ENCODE results near the gene OLFML2A. TPM values are rescaled to one million over a fixed set of nuclear protein-coding genes. Genes with fewer than 3 reads are reported as not detected.
A peak's percentile ranks its signal among the peaks of the same experiment; 100 is the strongest.

Gene OLFML2A
- total RNA-seq, 2 experiments from 2014 or later = 4.4 to 6.7 TPM

- no peaks in the 10 kb centered on the region for H4K20me1 ChIP-seq (ENCODE audit: insufficient read depth, low read length)
- H3K4me3 ChIP-seq (ENCODE audit: low read depth, low read length, poor library complexity, severe bottlenecking) = no peak overlapping the region
- ChIA-PET CTCF (ENCODE audit: unreplicated experiment) (no interaction called here), POLR2A (no interaction called here)
- no TSS peak for BruUV-seq (replicated peaks)
- no peaks in the 10 kb centered on the region for H3K36me3 ChIP-seq (ENCODE audit: insufficient read depth, low read length)
- no peak overlapping the region for H2AFZ ChIP-seq (ENCODE audit: low read length)
- no peak overlapping the region for H3K4me2 ChIP-seq (ENCODE audit: low read length)
- H3K9me2 ChIP-seq (ENCODE audit: insufficient read depth, low read length) = no peaks in the 10 kb centered on the region
- TF ChIP-seq CTCF (conservative IDR thresholded peaks at IDR 0.05; ENCODE audit: low read length) (no peak), EZH2phosphoT487 (IDR thresholded peaks at IDR 0.05; ENCODE audit: borderline replicate concordance, low read depth, low read length) (no peak)
- no peaks in the 10 kb centered on the region for H3K9me3 ChIP-seq (ENCODE audit: low read length)
- H3K4me1 ChIP-seq (ENCODE audit: insufficient read depth, low read length, poor library complexity, severe bottlenecking) = peaks cover 8% of the 10 kb centered on the region
- H3K27ac ChIP-seq (ENCODE audit: low read depth, low read length, poor library complexity, severe bottlenecking) = no peak overlapping the region
- no peaks in the 10 kb centered on the region for H3K79me2 ChIP-seq (ENCODE audit: insufficient read depth, low read depth, low read length)
- intact Hi-C loops (cut with micrococcal nuclease; ENCODE audit: unreplicated experiment) = no loop called here
- no peak for DNase-seq (ENCODE audit: low spot score)
Observed at GRCh38 chr9:124792257-124793014, 15.5 kb downstream of the OLFML2A start.

- CTCF ChIA-PET (ENCODE audit: unreplicated experiment) = no interaction called here
- Histone ChIP-seq H3K79me2 (ENCODE audit: insufficient read depth, low read depth, low read length) (no peaks in the 10 kb centered on the region), H3K36me3 (ENCODE audit: insufficient read depth, low read length) (no peaks in the 10 kb centered on the region), H2AFZ (ENCODE audit: low read length) (no peak overlapping the region), H4K20me1 (ENCODE audit: insufficient read depth, low read length) (no peaks in the 10 kb centered on the region), H3K9me3 (ENCODE audit: low read length) (no peaks in the 10 kb centered on the region), H3K4me2 (ENCODE audit: low read length) (no peak overlapping the region), H3K4me1 (ENCODE audit: insufficient read depth, low read length, poor library complexity, severe bottlenecking) (peaks cover 8% of the 10 kb centered on the region), H3K27ac (ENCODE audit: low read depth, low read length, poor library complexity, severe bottlenecking) (no peak overlapping the region), H3K9me2 (ENCODE audit: insufficient read depth, low read length) (no peaks in the 10 kb centered on the region), H3K4me3 (ENCODE audit: low read depth, low read length, poor library complexity, severe bottlenecking) (no peak overlapping the region)
- POLR2A ChIA-PET = no interaction called here
- no peak for DNase-seq (ENCODE audit: low spot score)
- TF ChIP-seq CTCF (conservative IDR thresholded peaks at IDR 0.05; ENCODE audit: low read length) (no peak), EZH2phosphoT487 (IDR thresholded peaks at IDR 0.05; ENCODE audit: borderline replicate concordance, low read depth, low read length) (no peak)
- intact Hi-C loops (cut with micrococcal nuclease; ENCODE audit: unreplicated experiment) = no loop called here
- no TSS peak for BruUV-seq (replicated peaks)
Observed at GRCh38 chr9:124793015-124793541, 16.1 kb downstream of the OLFML2A start.

GRCh38 chr9:124794902-124795491 lies 18.1 kb downstream of the OLFML2A start:
- peaks cover 8% of the 10 kb centered on the region for H3K4me1 ChIP-seq (ENCODE audit: insufficient read depth, low read length, poor library complexity, severe bottlenecking)
- no peak overlapping the region for H3K4me2 ChIP-seq (ENCODE audit: low read length)
- no TSS peak for BruUV-seq (replicated peaks)
- H3K79me2 ChIP-seq (ENCODE audit: insufficient read depth, low read depth, low read length) = no peaks in the 10 kb centered on the region
- TF ChIP-seq EZH2phosphoT487 (IDR thresholded peaks at IDR 0.05; ENCODE audit: borderline replicate concordance, low read depth, low read length) = no peak
- TF ChIP-seq CTCF (conservative IDR thresholded peaks at IDR 0.05; ENCODE audit: low read length) = 0 out of 2 replicates have a peak, but pooled peaks have one; percentile 28
- no peaks in the 10 kb centered on the region for H3K9me3 ChIP-seq (ENCODE audit: low read length)
- H3K36me3 ChIP-seq (ENCODE audit: insufficient read depth, low read length) = no peaks in the 10 kb centered on the region
- no peak for DNase-seq (ENCODE audit: low spot score)
- no peak overlapping the region for H2AFZ ChIP-seq (ENCODE audit: low read length)
- H3K27ac ChIP-seq (ENCODE audit: low read depth, low read length, poor library complexity, severe bottlenecking) = no peak overlapping the region
- H3K9me2 ChIP-seq (ENCODE audit: insufficient read depth, low read length) = no peaks in the 10 kb centered on the region
- POLR2A ChIA-PET = interaction anchor here (0.6 kb wide), 1 partner anchor 68 kb away, joined by 4 read pairs; no protein-coding TSS in a partner anchor
- no peaks in the 10 kb centered on the region for H4K20me1 ChIP-seq (ENCODE audit: insufficient read depth, low read length)
- CTCF ChIA-PET (ENCODE audit: unreplicated experiment) = no interaction called here
- intact Hi-C loops (cut with micrococcal nuclease; ENCODE audit: unreplicated experiment) = no loop called here
- H3K4me3 ChIP-seq (ENCODE audit: low read depth, low read length, poor library complexity, severe bottlenecking) = no peak overlapping the region

Measured in OCI-LY7 (cell line).